HepG2 (cell line): ENCODE data around the gene FNDC7. TPM values are rescaled to one million over a fixed set of nuclear protein-coding genes. Genes with fewer than 3 reads are reported as not detected.

Experiments
- ATAC-seq: fragments of 200-7000 bp; cut with Tn5 transposase; 3 replicates; pipeline ENCODE4 v1.9.1; 2020; ENCODE audit warnings: mild to moderate bottlenecking, moderate library complexity
- BruUV-seq: library from RNA; stranded (reverse); fragments of 400-500 nt; replicated peaks from 2 replicates; lab custom pipeline; 2021; lab: Mats Ljungman, UMichigan
- CTCF ChIA-PET: fragments of 300-600 bp; formaldehyde crosslinking; extraction: SDS; loops from one replicate; lab custom pipeline; 2021; ENCODE audit warnings: low total read pairs, inconsistent platforms, low intra/inter-chr PET ratio; lab: Yijun Ruan, JAX
- POLR2A ChIA-PET: fragments of 350-600 bp; sonication (Branson Sonifier 250); formaldehyde crosslinking; loops from one replicate; lab custom pipeline; 2020; ENCODE audit warnings: antibody characterized with exemption, inconsistent platforms; lab: Yijun Ruan, JAX
- DNase-seq: peaks from one replicate; pipeline ENCODE4 v3.0.0-alpha.2; 2015; ENCODE audit warnings: low spot score
- FAIRE-seq: peaks from 3 replicates; lab custom pipeline; 2011; peaks lifted over from hg19 to GRCh38; lab: Jason Lieb, UNC
- H2AFZ ChIP-seq: one replicate; pipeline ENCODE4 v1.6.1; 2011; ENCODE audit warnings: low read length, inconsistent platforms
- H3K27ac ChIP-seq: fragments of 300-600 bp; 3 replicates; pipeline ENCODE4 v1.8.0; 2011; ENCODE audit warnings: mixed run types, mild to moderate bottlenecking, mixed read lengths, low read length, inconsistent platforms; ENCODE audit not compliant: insufficient read depth; ENCODE audit errors: extremely low read length
- H3K27me3 ChIP-seq, 2 experiments: fragments of 200-600 bp in 1 of 2; 2 replicates in 1 of 2; 3 replicates in 1 of 2; pipeline versions ENCODE4 v1.6.0 to v1.8.0; 2011; ENCODE audit warnings: low read length in 2 of 2, mild to moderate bottlenecking in 2 of 2, moderate library complexity in 2 of 2, inconsistent platforms in 1 of 2; ENCODE audit not compliant: insufficient read depth in 2 of 2, control insufficient read depth in 1 of 2
- H3K36me3 ChIP-seq, 2 experiments: fragments of 200-600 bp in 1 of 2; replicated peaks in 1 of 2; 2 replicates in 1 of 2; 3 replicates in 1 of 2; pipeline versions ENCODE4 v1.5.1 to v1.8.0; 2011; ENCODE audit warnings: low read length in 2 of 2, inconsistent platforms in 1 of 2; ENCODE audit not compliant: insufficient read depth in 2 of 2, control insufficient read depth in 1 of 2
- H3K4me1 ChIP-seq: 2 replicates; pipeline ENCODE4 v1.5.1; 2012; ENCODE audit warnings: low read length, inconsistent platforms; ENCODE audit not compliant: insufficient read depth
- H3K4me2 ChIP-seq: 2 replicates; pipeline ENCODE4 v1.6.0; 2011; ENCODE audit warnings: low read depth, low read length, inconsistent platforms
- H3K4me3 ChIP-seq, 3 experiments: fragments of 200-600 bp in 1 of 3; sonication (generic), shearing (Covaris generic) in 1 of 3; replicated peaks in 1 of 3; 2 replicates each; pipeline ENCODE4 v1.5.1; 2011 to 2016; ENCODE audit warnings: low read length in 3 of 3, inconsistent platforms in 2 of 3, low read depth in 2 of 3, mild to moderate bottlenecking in 2 of 3, control low read depth in 1 of 3, mixed read lengths in 1 of 3; ENCODE audit not compliant: insufficient read depth in 1 of 3
- H3K79me2 ChIP-seq: one replicate; pipeline ENCODE4 v1.6.1; 2011; ENCODE audit warnings: low read length, inconsistent platforms; ENCODE audit not compliant: insufficient read depth
- H3K9ac ChIP-seq: 2 replicates; pipeline ENCODE4 v1.6.0; 2011; ENCODE audit warnings: mild to moderate bottlenecking, low read depth, low read length, inconsistent platforms; ENCODE audit not compliant: insufficient read depth
- H3K9me3 ChIP-seq: 2 replicates; pipeline ENCODE4 v1.5.1; 2012; ENCODE audit warnings: mild to moderate bottlenecking, low read length
- H4K20me1 ChIP-seq: 2 replicates; pipeline ENCODE4 v1.6.0; 2011; ENCODE audit warnings: inconsistent platforms, mild to moderate bottlenecking, low read length, moderate library complexity; ENCODE audit not compliant: insufficient read depth
- CEBPZ ChIP-seq: IDR thresholded peaks from 2 replicates; pipeline ENCODE4 v1.6.1; 2012; ENCODE audit warnings: low read length, improper control_type of control experiment
- GMEB2 ChIP-seq: IDR thresholded peaks from 2 replicates; pipeline ENCODE4 v1.6.1; 2016; ENCODE audit warnings: missing biosample characterization, missing genetic modification reagents, low read depth
- IRX3 ChIP-seq: sonication (generic); formaldehyde crosslinking; IDR thresholded peaks from 2 replicates; pipeline ENCODE4 v1.8.1; 2023; ENCODE audit warnings: mild to moderate bottlenecking, low read depth, missing genetic modification reagents, borderline replicate concordance
- RBFOX2 ChIP-seq: fragments of 200-400 bp; formaldehyde crosslinking; IDR thresholded peaks from 2 replicates; pipeline ENCODE4 v1.6.1; 2017; ENCODE audit warnings: low read depth, mild to moderate bottlenecking, low read length
- TOE1 ChIP-seq: sonication (generic); formaldehyde crosslinking; IDR thresholded peaks from 2 replicates; pipeline ENCODE4 v1.4.0; 2020; ENCODE audit warnings: mild to moderate bottlenecking, missing genetic modification reagents
- ZFP36L1 ChIP-seq: sonication (generic); formaldehyde crosslinking; IDR thresholded peaks from 2 replicates; pipeline ENCODE4 v1.8.0; 2022; ENCODE audit warnings: mild to moderate bottlenecking, missing genetic modification reagents, moderate library complexity
- ZFP36L2 ChIP-seq: sonication (generic); formaldehyde crosslinking; IDR thresholded peaks from 2 replicates; pipeline ENCODE4 v1.4.0; 2020; ENCODE audit warnings: missing genetic modification reagents
- ZNF260 ChIP-seq: sonication (generic); formaldehyde crosslinking; IDR thresholded peaks from 2 replicates; pipeline ENCODE4 v1.4.0; 2020; ENCODE audit warnings: missing genetic modification reagents, low read depth, mild to moderate bottlenecking, borderline replicate concordance
- ZNF335 ChIP-seq: sonication (generic); formaldehyde crosslinking; IDR thresholded peaks from 2 replicates; pipeline ENCODE4 v1.4.0; 2020; ENCODE audit warnings: missing genetic modification reagents
- ZNF720 ChIP-seq: sonication (generic); formaldehyde crosslinking; IDR thresholded peaks from 2 replicates; pipeline ENCODE4 v1.4.0; 2020; ENCODE audit warnings: missing genetic modification reagents
- ZNF850 ChIP-seq: sonication (generic); formaldehyde crosslinking; conservative IDR thresholded peaks from 2 replicates; pipeline ENCODE4 v1.9.0; 2021; ENCODE audit warnings: mild to moderate bottlenecking, missing genetic modification reagents
- ZSCAN29 ChIP-seq: sonication (generic); formaldehyde crosslinking; conservative IDR thresholded peaks from 2 replicates; pipeline ENCODE4 v1.4.0; 2020; ENCODE audit warnings: mild to moderate bottlenecking, missing genetic modification reagents
- WGBS: methylation state at CpG from one replicate; pipeline ENCODE4 v1.1.6; 2017; ENCODE audit warnings: low lambda C conversion rate; 5-methylcytosine and 5-hydroxymethylcytosine counted together
- in situ Hi-C: cut with HindIII; loops from 2 replicates; pipeline ENCODE4 v1.10.0; 2017; ENCODE audit warnings: low pct_unique_long_range_greater_than_20kb; ENCODE audit not compliant: extremely low pct_ligation_motif_present
- intact Hi-C: fragments of 100-400 bp; cut with micrococcal nuclease; formaldehyde crosslinking; loops from one replicate; pipeline ENCODE4 v1.10.0; 2022; ENCODE audit not compliant: unreplicated experiment
- polyA plus RNA-seq, 8 experiments: library from polyadenylated mRNA; depleted of rRNA in 3 of 8; stranded (reverse) in 7 of 8; unstranded in 1 of 8; fragments of >200 nt; fragmentation: Illumina TruSeq in 4 of 8; extraction: Trizol in 4 of 8; gene quantifications; 2 replicates each; pipeline versions ENCODE4 v1.2.1 to v1.2.3, GENCODE V29; 2011 to 2016; ENCODE audit warnings: low read depth in 4 of 8, missing spikeins in 1 of 8, mixed read lengths in 1 of 8; ENCODE audit not compliant: insufficient read depth in 1 of 8
- total RNA-seq, 5 experiments: library from RNA; depleted of rRNA; stranded (reverse); fragments of >200 nt; fragmentation: Illumina TruSeq; extraction: Trizol; gene quantifications; 2 replicates each; pipeline ENCODE4 v1.2.3, GENCODE V29; 2016; ENCODE audit warnings: low read depth in 1 of 5

Gene FNDC7
- total and polyA plus RNA-seq, 2 of the 13 experiments (the other 11 are each of a cell fraction or from before 2014, with no cell fraction given) = 0.03 TPM; not detected in 1

GRCh38 chr1:108691128-108691941 is 21.4 kb upstream of the FNDC7 start (continued):
- no peak for TF ChIP-seq CEBPZ
- TF ChIP-seq, all 625 proteins: peak for 3

- ATAC-seq (peak; percentile 96), DNase-seq (peak; percentile 87), FAIRE-seq (peak; percentile 83)
- intact Hi-C loops (loop anchor here (2.0 to 5.0 kb wide), 2 partner anchors 45 to 130 kb away; partner anchors contain the start of gene EEIG2), in situ Hi-C loops (no loop called here)
- Histone ChIP-seq H3K4me1 (peaks cover 45% of the 10 kb centered on the region), H3K9ac (peak within 1 kb of the TSS; percentile 89), H4K20me1 (peaks cover 25% of the 10 kb centered on the region), H2AFZ (peak within 1 kb of the TSS; percentile 37), H3K36me3 (peaks cover 4 to 18% of the 10 kb centered on the region in 2 experiments; a peak in 4 of 5 replicates), H3K27me3 (no peaks in the 10 kb centered on the region; a peak in 1 of 5 replicates), H3K27ac (peak within 1 kb of the TSS; percentile 94), H3K4me2 (peak within 1 kb of the TSS; percentile 81), H3K9me3 (no peaks in the 10 kb centered on the region), H3K79me2 (peaks cover 48% of the 10 kb centered on the region), H3K4me3 (peak within 1 kb of the TSS; percentile 87 to 95 (median 93))
- WGBS = under 1% methylated on average over 24 of the region's 59 CpGs
- BruUV-seq = no TSS peak
- ChIA-PET POLR2A (interaction anchor here (0.9 to 2.1 kb wide), 16 partner anchors 10 to 492 kb away, joined by 3 to 28 read pairs (median 4); partner anchors contain the start of genes EEIG2, GPSM2 and SLC25A24), CTCF (no interaction called here)
- TF ChIP-seq GMEB2 (CRISPR knock-in tag) = no peak
- no peak for TF ChIP-seq ZFP36L2 (CRISPR knock-in tag)
- TF ChIP-seq IRX3 (CRISPR knock-in tag) = 0 out of 2 replicates have a peak, but pooled peaks have one; percentile 18
- 0 out of 2 replicates have a peak, but pooled peaks have one; percentile 35 for TF ChIP-seq ZFP36L1 (CRISPR knock-in tag)
- no peak for TF ChIP-seq ZNF850
- peak; percentile 63; the same call in 1 of the 2 replicates for TF ChIP-seq ZNF335 (CRISPR knock-in tag)
- peak; percentile 84; the same call in 1 of the 2 replicates for TF ChIP-seq ZSCAN29 (CRISPR knock-in tag)
- no peak for TF ChIP-seq ZNF720 (CRISPR knock-in tag)
- TF ChIP-seq RBFOX2 = peak; percentile 98
- peak; percentile 74; the same call in 1 of the 2 replicates for TF ChIP-seq TOE1 (CRISPR knock-in tag)
- TF ChIP-seq ZNF260 (CRISPR knock-in tag) = no peak
These were observed 20.6 kb upstream of the FNDC7 start, which contains the start of gene PRPF38B for GRCh38 chr1:108691942-108692723. Gene PRPF38B, plus strand, starts transcription at chr1:108692310. Its CDS starts 282 bp downstream, at chr1:108692592.
